OCI-LY7 (cell line): Measurements from ENCODE around the gene ETFB. TPM values are rescaled to one million over a fixed set of nuclear protein-coding genes. Genes with fewer than 3 reads are reported as not detected.

Experiments
- BruUV-seq: library from RNA; stranded (reverse); fragments of 400-500 nt; replicated peaks from 2 replicates; lab custom pipeline; 2021; lab: Mats Ljungman, UMichigan
- CTCF ChIA-PET: fragments of 300-600 bp; sonication (Branson Sonifier 250); formaldehyde crosslinking; loops from one replicate; lab custom pipeline; 2022; ENCODE audit warnings: antibody characterized with exemption; ENCODE audit not compliant: unreplicated experiment; lab: Charles Lee
- POLR2A ChIA-PET: fragments of 300-600 bp; sonication (Branson Sonifier 250); formaldehyde crosslinking; loops from one replicate; lab custom pipeline; 2022; ENCODE audit warnings: antibody characterized with exemption; lab: Charles Lee
- DNase-seq: peaks from one replicate; pipeline ENCODE4 v3.0.0-alpha.2; 2015; ENCODE audit warnings: low spot score
- H2AFZ ChIP-seq: fragments of 200-600 bp; sonication (generic), shearing (Covaris generic); 2 replicates; pipeline ENCODE4 v1.6.1; 2014; ENCODE audit warnings: mild to moderate bottlenecking, antibody characterized with exemption, low read length, moderate library complexity
- H3K27ac ChIP-seq: fragments of 200-600 bp; sonication (generic); 2 replicates; pipeline ENCODE4 v1.5.1; 2014; ENCODE audit warnings: mixed run types, low read depth, mild to moderate bottlenecking, moderate library complexity, low read length, inconsistent platforms; ENCODE audit not compliant: poor library complexity, severe bottlenecking
- H3K36me3 ChIP-seq: fragments of 200-600 bp; sonication (generic); 2 replicates; pipeline ENCODE4 v1.6.1; 2014; ENCODE audit warnings: mild to moderate bottlenecking, antibody characterized with exemption, low read length, moderate library complexity, mixed read lengths; ENCODE audit not compliant: insufficient read depth
- H3K4me1 ChIP-seq: fragments of 200-600 bp; sonication (generic); 2 replicates; pipeline ENCODE4 v1.5.1; 2014; ENCODE audit warnings: mild to moderate bottlenecking, low read length; ENCODE audit not compliant: insufficient read depth, poor library complexity, severe bottlenecking
- H3K4me2 ChIP-seq: fragments of 200-600 bp; sonication (generic); 2 replicates; pipeline ENCODE4 v1.6.1; 2014; ENCODE audit warnings: mild to moderate bottlenecking, low read length
- H3K4me3 ChIP-seq: fragments of 200-600 bp; sonication (generic); 2 replicates; pipeline ENCODE4 v1.5.1; 2014; ENCODE audit warnings: mild to moderate bottlenecking, low read depth, low read length; ENCODE audit not compliant: poor library complexity, severe bottlenecking
- H3K79me2 ChIP-seq: fragments of 200-600 bp; sonication (generic); 2 replicates; pipeline ENCODE4 v1.6.1; 2016; ENCODE audit warnings: low read depth, mild to moderate bottlenecking, low read length, moderate library complexity, mixed read lengths; ENCODE audit not compliant: insufficient read depth
- H3K9me2 ChIP-seq: fragments of 200-600 bp; sonication (generic); 2 replicates; pipeline ENCODE4 v1.6.1; 2016; ENCODE audit warnings: mild to moderate bottlenecking, low read length, mixed read lengths; ENCODE audit not compliant: insufficient read depth
- H3K9me3 ChIP-seq: fragments of 200-600 bp; sonication (generic); 2 replicates; pipeline ENCODE4 v1.6.1; 2014; ENCODE audit warnings: mild to moderate bottlenecking, mixed run types, low read length, mixed read lengths
- H4K20me1 ChIP-seq: fragments of 200-600 bp; sonication (generic); 2 replicates; pipeline ENCODE4 v1.6.1; 2014; ENCODE audit warnings: mild to moderate bottlenecking, antibody characterized with exemption, low read length, moderate library complexity, mixed read lengths; ENCODE audit not compliant: insufficient read depth
- CTCF ChIP-seq: fragments of 200-600 bp; sonication (generic); conservative IDR thresholded peaks from 2 replicates; pipeline ENCODE4 v1.5.1; 2014; ENCODE audit warnings: mild to moderate bottlenecking, antibody characterized with exemption, low read length, moderate library complexity, mixed read lengths
- EZH2phosphoT487 ChIP-seq: fragments of 200-600 bp; sonication (generic); IDR thresholded peaks from 2 replicates; pipeline ENCODE4 v1.6.1; 2018; ENCODE audit warnings: low read depth, borderline replicate concordance, mild to moderate bottlenecking, mixed run types, antibody characterized with exemption, low read length, moderate library complexity, mixed read lengths
- intact Hi-C: fragments of 100-400 bp; cut with micrococcal nuclease; formaldehyde crosslinking; loops from one replicate; pipeline ENCODE4 v1.10.0; 2022; ENCODE audit not compliant: unreplicated experiment
- total RNA-seq, 2 experiments: library from RNA; depleted of rRNA in 1 of 2; stranded (reverse); fragments of >200 nt in 1 of 2; shearing (Covaris generic) in 1 of 2; gene quantifications; 2 replicates each; pipeline ENCODE4 v1.2.3, GENCODE V29; 2014 to 2022

ETFB gene
- total RNA-seq, 2 experiments from 2014 or later = 58.2 to 71.6 TPM

- Histone ChIP-seq H3K4me3 (no peak overlapping the region), H3K9me2 (no peaks in the 10 kb centered on the region), H3K79me2 (no peaks in the 10 kb centered on the region), H3K27ac (no peak overlapping the region), H3K4me2 (no peak overlapping the region), H2AFZ (no peak overlapping the region), H4K20me1 (no peaks in the 10 kb centered on the region), H3K4me1 (no peaks in the 10 kb centered on the region), H3K9me3 (no peaks in the 10 kb centered on the region), H3K36me3 (no peaks in the 10 kb centered on the region)
- CTCF ChIA-PET = no interaction called here
- no peak for TF ChIP-seq CTCF
- no peak for TF ChIP-seq EZH2phosphoT487
- POLR2A ChIA-PET = no interaction called here
- intact Hi-C loops = no loop called here
- no peak for DNase-seq
- BruUV-seq = no TSS peak
Observed at GRCh38 chr19:51323481-51324166, 42.6 kb downstream of the ETFB start.

GRCh38 chr19:51321799-51322198 is 44.4 kb downstream of the ETFB start:
- Histone ChIP-seq H3K36me3 (no peaks in the 10 kb centered on the region), H3K4me3 (no peak overlapping the region), H3K4me1 (no peaks in the 10 kb centered on the region), H3K27ac (no peak overlapping the region), H2AFZ (no peak overlapping the region), H3K79me2 (no peaks in the 10 kb centered on the region), H4K20me1 (no peaks in the 10 kb centered on the region), H3K9me3 (no peaks in the 10 kb centered on the region), H3K4me2 (no peak overlapping the region), H3K9me2 (no peaks in the 10 kb centered on the region)
- intact Hi-C loops = no loop called here
- ChIA-PET POLR2A (no interaction called here), CTCF (no interaction called here)
- no TSS peak for BruUV-seq
- DNase-seq = no peak
- TF ChIP-seq CTCF (no peak), EZH2phosphoT487 (no peak)

- no peak overlapping the region for H3K4me2 ChIP-seq
- no peak overlapping the region for H3K4me3 ChIP-seq
- H2AFZ ChIP-seq = no peak overlapping the region
- ChIA-PET CTCF (no interaction called here), POLR2A (no interaction called here)
- no peaks in the 10 kb centered on the region for H4K20me1 ChIP-seq
- no peak for DNase-seq
- H3K79me2 ChIP-seq = no peaks in the 10 kb centered on the region
- no peaks in the 10 kb centered on the region for H3K9me3 ChIP-seq
- intact Hi-C loops = no loop called here
- H3K27ac ChIP-seq = no peak overlapping the region
- BruUV-seq = no TSS peak
- no peaks in the 10 kb centered on the region for H3K36me3 ChIP-seq
- H3K4me1 ChIP-seq = no peaks in the 10 kb centered on the region
- H3K9me2 ChIP-seq = no peaks in the 10 kb centered on the region
- TF ChIP-seq EZH2phosphoT487 (no peak), CTCF (no peak)
Observed at GRCh38 chr19:51320280-51320657, 45.9 kb downstream of the ETFB start.
